PC-3 (cell line): Measurements from ENCODE around the gene SPNS3. TPM values are rescaled to one million over a fixed set of nuclear protein-coding genes. Genes with fewer than 3 reads are reported as not detected.

ENCODE experiments used
- ATAC-seq: fragments of 200-7000 bp; cut with Tn5 transposase; 2 replicates; pipeline ENCODE4 v1.9.1; 2020; ENCODE audit warnings: mild to moderate bottlenecking, moderate library complexity
- BruUV-seq: library from RNA; stranded (reverse); fragments of 400-500 nt; replicated peaks from 2 replicates; lab custom pipeline; 2021; lab: Mats Ljungman, UMichigan
- CTCF ChIA-PET: fragments of 300-600 bp; sonication (Branson Sonifier 250); formaldehyde crosslinking; loops from one replicate; lab custom pipeline; 2022; ENCODE audit warnings: antibody characterized with exemption; lab: Charles Lee
- POLR2A ChIA-PET: fragments of 300-600 bp; sonication (Branson Sonifier 250); formaldehyde crosslinking; loops from one replicate; lab custom pipeline; 2022; ENCODE audit warnings: antibody characterized with exemption; ENCODE audit not compliant: unreplicated experiment; lab: Charles Lee
- DNase-seq: peaks from one replicate; pipeline ENCODE4 v3.0.0-alpha.2; 2015
- H2AFZ ChIP-seq: fragments of 300-600 bp; sonication (generic); 2 replicates; pipeline ENCODE4 v1.6.0; 2016; ENCODE audit warnings: antibody characterized with exemption, low read length
- H3F3A ChIP-seq: fragments of 300-600 bp; sonication (generic); one replicate; pipeline ENCODE4 v1.6.0; 2017; ENCODE audit warnings: antibody characterized with exemption, low read length, control low read depth, mild to moderate bottlenecking; ENCODE audit not compliant: unreplicated experiment
- H3K27ac ChIP-seq: fragments of 300-600 bp; sonication (generic); 2 replicates; pipeline ENCODE4 v1.5.1; 2016; ENCODE audit warnings: mild to moderate bottlenecking, low read length
- H3K27me3 ChIP-seq: fragments of 300-600 bp; sonication (generic); 2 replicates; pipeline ENCODE4 v1.6.1; 2016; ENCODE audit warnings: low read length, mixed read lengths
- H3K36me3 ChIP-seq: fragments of 300-600 bp; sonication (generic); 2 replicates; pipeline ENCODE4 v1.6.1; 2016; ENCODE audit warnings: low read depth, mixed run types, low read length, mixed read lengths
- H3K4me1 ChIP-seq: fragments of 300-600 bp; sonication (generic); 2 replicates; pipeline ENCODE4 v1.5.1; 2016; ENCODE audit warnings: low read length; ENCODE audit not compliant: insufficient read depth
- H3K4me2 ChIP-seq: fragments of 300-600 bp; sonication (generic); 2 replicates; pipeline ENCODE4 v1.6.0; 2016; ENCODE audit warnings: low read length
- H3K4me3 ChIP-seq: fragments of 300-600 bp; sonication (generic); 2 replicates; pipeline ENCODE4 v1.5.1; 2016; ENCODE audit warnings: mild to moderate bottlenecking, low read length, mixed read lengths
- H3K79me2 ChIP-seq: fragments of 300-600 bp; sonication (generic); 2 replicates; pipeline ENCODE4 v1.6.1; 2017; ENCODE audit warnings: low read length, mixed read lengths
- H3K9ac ChIP-seq: fragments of 300-600 bp; sonication (generic); 2 replicates; pipeline ENCODE4 v1.6.0; 2016; ENCODE audit warnings: mild to moderate bottlenecking, low read length
- H3K9me2 ChIP-seq: fragments of 300-600 bp; sonication (generic); replicated peaks from 2 replicates; pipeline ENCODE4 v1.6.1; 2016; ENCODE audit warnings: mixed run types, low read length, mixed read lengths
- H3K9me3 ChIP-seq: fragments of 300-600 bp; sonication (generic); 2 replicates; pipeline ENCODE4 v1.6.1; 2016; ENCODE audit warnings: low read length, mixed read lengths
- H4K20me1 ChIP-seq: fragments of 300-600 bp; sonication (generic); 2 replicates; pipeline ENCODE4 v1.6.1; 2016; ENCODE audit warnings: low read length, mixed read lengths
- CTCF ChIP-seq: fragments of 300-600 bp; sonication (generic); conservative IDR thresholded peaks from 2 replicates; pipeline ENCODE4 v1.5.1; 2017; ENCODE audit warnings: antibody characterized with exemption, low read depth, mild to moderate bottlenecking, low read length
- EZH2 ChIP-seq: fragments of 300-600 bp; sonication (generic); IDR thresholded peaks from one replicate; pipeline ENCODE4 v1.6.1; 2017; ENCODE audit warnings: antibody characterized with exemption, mild to moderate bottlenecking, low read length; ENCODE audit not compliant: unreplicated experiment
- EZH2phosphoT487 ChIP-seq: fragments of 300-600 bp; sonication (generic); IDR thresholded peaks from 2 replicates; pipeline ENCODE4 v1.6.1; 2018; ENCODE audit warnings: mild to moderate bottlenecking, antibody characterized with exemption, low read length, borderline replicate concordance
- intact Hi-C: fragments of 100-400 bp; cut with micrococcal nuclease; formaldehyde crosslinking; loops from 2 replicates; pipeline ENCODE4 v1.9.0; 2023
- total RNA-seq: library from RNA; depleted of rRNA; stranded (reverse); fragments of >200 nt; gene quantifications from 2 replicates; pipeline ENCODE4 v1.2.3, GENCODE V29; 2014

The SPNS3 gene
- total RNA-seq, 1 experiment from 2014 or later: 0.69 TPM

GRCh38 chr17:4512156-4513112 lies 78.7 kb downstream of the SPNS3 start:
- H2AFZ ChIP-seq: no peak overlapping the region
- H3K4me3 ChIP-seq: no peak overlapping the region
- intact Hi-C loops: no loop called here
- no peaks in the 10 kb centered on the region for H3K79me2 ChIP-seq
- BruUV-seq: no TSS peak
- ATAC-seq (no peak), DNase-seq (no peak)
- H3K4me2 ChIP-seq: no peak overlapping the region
- no peak overlapping the region for H3K9ac ChIP-seq
- no peaks in the 10 kb centered on the region for H4K20me1 ChIP-seq
- CTCF ChIA-PET: no interaction called here
- no peaks in the 10 kb centered on the region for H3K9me3 ChIP-seq
- H3K36me3 ChIP-seq: no peaks in the 10 kb centered on the region
- H3K27me3 ChIP-seq: no peaks in the 10 kb centered on the region
- TF ChIP-seq EZH2phosphoT487: no peak
- no peak for TF ChIP-seq CTCF
- no peak for TF ChIP-seq EZH2
- no peaks in the 10 kb centered on the region for H3F3A ChIP-seq
- H3K9me2 ChIP-seq: no peaks in the 10 kb centered on the region
- POLR2A ChIA-PET: no interaction called here
- peaks cover 15% of the 10 kb centered on the region for H3K4me1 ChIP-seq
- no peak overlapping the region for H3K27ac ChIP-seq

- Histone ChIP-seq H3K36me3 (no peaks in the 10 kb centered on the region), H2AFZ (no peak overlapping the region), H3K4me1 (peaks cover 15% of the 10 kb centered on the region), H3K79me2 (no peaks in the 10 kb centered on the region), H4K20me1 (no peaks in the 10 kb centered on the region), H3K27me3 (no peaks in the 10 kb centered on the region), H3K9me3 (no peaks in the 10 kb centered on the region), H3K4me2 (0 out of 2 replicates have a peak overlapping the region, but pooled peaks have one; percentile 37), H3K9ac (no peak overlapping the region), H3K27ac (no peak overlapping the region), H3F3A (no peaks in the 10 kb centered on the region), H3K4me3 (no peak overlapping the region), H3K9me2 (no peaks in the 10 kb centered on the region)
- DNase-seq (peak; percentile 19), ATAC-seq (no peak)
- ChIA-PET POLR2A (no interaction called here), CTCF (interaction anchor here (1.0 kb wide), 1 partner anchor 92 kb away, joined by 3 read pairs; no protein-coding TSS in a partner anchor)
- intact Hi-C loops: no loop called here
- TF ChIP-seq EZH2 (no peak), CTCF (no peak), EZH2phosphoT487 (no peak)
- BruUV-seq: no TSS peak
These were observed 79.6 kb downstream of the SPNS3 start for GRCh38 chr17:4513113-4514032.
